ENCODE data around the gene HLF. TPM values are rescaled to one million over a fixed set of nuclear protein-coding genes. Genes with fewer than 3 reads are reported as not detected.

The HLF gene
- total RNA-seq, 5 donors from 2014 or later (not counting 1 experiment from before 2014, with no cell fraction given) = 0.55 to 5.2 (median 2.5) TPM

- peaks cover 0 to 9% of the 10 kb centered on the region in 2 experiments for H3K27me3 ChIP-seq (replicated peaks in 1 of 2; ENCODE audit: control insufficient read depth in 2 of 2, extremely low read depth in 1 of 2, insufficient read depth in 2 of 2, low read length in 1 of 2)
- Mint-ChIP-seq H3K9me3 (no peaks in the 10 kb centered on the region), H3K27ac (no peak overlapping the region), H3K27me3 (peaks cover 18 to 23% of the 10 kb centered on the region in 2 donors), H3K36me3 (no peaks in the 10 kb centered on the region), H3K4me3 (no peak overlapping the region), H3K4me1 (no peaks in the 10 kb centered on the region)
- WGBS (ENCODE audit: insufficient coverage) = no CpG with 5 or more reads among the region's 2 CpGs
- no peaks in the 10 kb centered on the region for H3K9me3 ChIP-seq
- H3K4me1 ChIP-seq (ENCODE audit: control insufficient read depth in 1 of 2, extremely low read depth in 1 of 2, insufficient read depth in 2 of 2, low read length in 2 of 2) = no peaks in the 10 kb centered on the region
- DNase-seq (no peak), ATAC-seq (replicated peaks in 1 of 4) (no peak)
- H3K4me3 ChIP-seq (ENCODE audit: control insufficient read depth in 1 of 2, extremely low read depth in 1 of 2, low read length in 1 of 2) = no peak overlapping the region
- H3K36me3 ChIP-seq (ENCODE audit: control insufficient read depth in 2 of 2, extremely low read depth in 1 of 2, insufficient read depth in 1 of 2, low read length in 1 of 2) = no peaks in the 10 kb centered on the region
- no peak overlapping the region for H3K27ac ChIP-seq (ENCODE audit: low read length)
- ChIA-PET CTCF (no interaction called here), POLR2A (interaction anchor here in 1 of 2 donors (0.6 kb wide), 1 partner anchor 1663 kb away, joined by 3 read pairs; no protein-coding TSS in a partner anchor)
Measured at GRCh38 chr17:55224746-55225145, 40.0 kb upstream of the HLF start.

GRCh38 chr17:55225237-55225636 is 39.5 kb upstream of the HLF start:
- Mint-ChIP-seq H3K27me3 (peaks cover 18 to 27% of the 10 kb centered on the region in 2 donors), H3K4me1 (no peaks in the 10 kb centered on the region), H3K27ac (no peak overlapping the region), H3K4me3 (no peak overlapping the region), H3K9me3 (no peaks in the 10 kb centered on the region), H3K36me3 (no peaks in the 10 kb centered on the region)
- Histone ChIP-seq H3K27me3 (replicated peaks in 1 of 2; ENCODE audit: control insufficient read depth in 2 of 2, extremely low read depth in 1 of 2, insufficient read depth in 2 of 2, low read length in 1 of 2) (peaks cover 0 to 9% of the 10 kb centered on the region in 2 experiments), H3K9me3 (no peaks in the 10 kb centered on the region), H3K36me3 (ENCODE audit: control insufficient read depth in 2 of 2, extremely low read depth in 1 of 2, insufficient read depth in 1 of 2, low read length in 1 of 2) (no peaks in the 10 kb centered on the region), H3K4me3 (ENCODE audit: control insufficient read depth in 1 of 2, extremely low read depth in 1 of 2, low read length in 1 of 2) (no peak overlapping the region), H3K27ac (ENCODE audit: low read length) (no peak overlapping the region), H3K4me1 (ENCODE audit: control insufficient read depth in 1 of 2, extremely low read depth in 1 of 2, insufficient read depth in 2 of 2, low read length in 2 of 2) (no peaks in the 10 kb centered on the region)
- ATAC-seq (replicated peaks in 1 of 4) (no peak), DNase-seq (no peak)
- ChIA-PET CTCF (no interaction called here), POLR2A (interaction anchor here in 1 of 2 donors (0.6 kb wide), 1 partner anchor 1663 kb away, joined by 3 read pairs; no protein-coding TSS in a partner anchor)
- 85% methylated on average over 2 of the region's 5 CpGs for WGBS (ENCODE audit: insufficient coverage)

GRCh38 chr17:55228683-55229192 is 36.0 kb upstream of the HLF start:
- Histone ChIP-seq H3K27me3 (replicated peaks in 1 of 2; ENCODE audit: control insufficient read depth in 2 of 2, extremely low read depth in 1 of 2, insufficient read depth in 2 of 2, low read length in 1 of 2) (peaks cover 0 to 6% of the 10 kb centered on the region in 2 experiments), H3K9me3 (no peaks in the 10 kb centered on the region), H3K4me3 (ENCODE audit: control insufficient read depth in 1 of 2, extremely low read depth in 1 of 2, low read length in 1 of 2) (no peak overlapping the region), H3K27ac (ENCODE audit: low read length) (no peak overlapping the region), H3K4me1 (ENCODE audit: control insufficient read depth in 1 of 2, extremely low read depth in 1 of 2, insufficient read depth in 2 of 2, low read length in 2 of 2) (no peaks in the 10 kb centered on the region), H3K36me3 (ENCODE audit: control insufficient read depth in 2 of 2, extremely low read depth in 1 of 2, insufficient read depth in 1 of 2, low read length in 1 of 2) (no peaks in the 10 kb centered on the region)
- ATAC-seq (replicated peaks in 1 of 4) = no peak
- no peaks in the 10 kb centered on the region for H3K4me1 Mint-ChIP-seq
- DNase-seq = no peak
- H3K27me3 Mint-ChIP-seq = peaks cover 13 to 19% of the 10 kb centered on the region in 2 donors
- H3K27ac Mint-ChIP-seq = no peak overlapping the region
- H3K36me3 Mint-ChIP-seq = no peaks in the 10 kb centered on the region
- H3K9me3 Mint-ChIP-seq = peaks cover 0 to 4% (median 0%) of the 10 kb centered on the region in 3 donors
- 82% methylated on average over 3 of the region's 6 CpGs for WGBS (ENCODE audit: insufficient coverage)
- CTCF ChIA-PET = no interaction called here
- H3K4me3 Mint-ChIP-seq = no peak overlapping the region
- POLR2A ChIA-PET = no interaction called here

- Histone ChIP-seq H3K27ac (ENCODE audit: low read length) (no peak overlapping the region), H3K4me1 (ENCODE audit: control insufficient read depth in 1 of 2, extremely low read depth in 1 of 2, insufficient read depth in 2 of 2, low read length in 2 of 2) (no peaks in the 10 kb centered on the region), H3K4me3 (ENCODE audit: control insufficient read depth in 1 of 2, extremely low read depth in 1 of 2, low read length in 1 of 2) (no peak overlapping the region), H3K9me3 (no peaks in the 10 kb centered on the region), H3K36me3 (ENCODE audit: control insufficient read depth in 2 of 2, extremely low read depth in 1 of 2, insufficient read depth in 1 of 2, low read length in 1 of 2) (no peaks in the 10 kb centered on the region), H3K27me3 (replicated peaks in 1 of 2; ENCODE audit: control insufficient read depth in 2 of 2, extremely low read depth in 1 of 2, insufficient read depth in 2 of 2, low read length in 1 of 2) (peaks cover 0 to 6% of the 10 kb centered on the region in 2 experiments)
- ChIA-PET POLR2A (no interaction called here), CTCF (interaction anchor here in 1 of 2 donors (0.6 kb wide), 1 partner anchor 1595 kb away, joined by 3 read pairs; no protein-coding TSS in a partner anchor)
- Mint-ChIP-seq H3K27ac (no peak overlapping the region), H3K9me3 (peaks cover 0 to 4% (median 0%) of the 10 kb centered on the region in 3 donors), H3K36me3 (no peaks in the 10 kb centered on the region), H3K4me1 (no peaks in the 10 kb centered on the region), H3K27me3 (peaks cover 12 to 19% of the 10 kb centered on the region in 2 donors), H3K4me3 (no peak overlapping the region)
- no CpG with 5 or more reads among the region's 2 CpGs for WGBS (ENCODE audit: insufficient coverage)
- ATAC-seq (replicated peaks in 1 of 4) = no peak
- no peak for DNase-seq
Measured at GRCh38 chr17:55229276-55229675, 35.5 kb upstream of the HLF start.

- H3K4me1 Mint-ChIP-seq = no peaks in the 10 kb centered on the region
- H3K36me3 Mint-ChIP-seq = no peaks in the 10 kb centered on the region
- DNase-seq = no peak
- no peak for ATAC-seq (replicated peaks in 1 of 4)
- ChIA-PET POLR2A (interaction anchor here in 1 of 2 donors (0.7 kb wide), 1 partner anchor 236 kb away, joined by 3 read pairs; no protein-coding TSS in a partner anchor), CTCF (no interaction called here)
- Histone ChIP-seq H3K9me3 (no peaks in the 10 kb centered on the region), H3K36me3 (ENCODE audit: control insufficient read depth in 2 of 2, extremely low read depth in 1 of 2, insufficient read depth in 1 of 2, low read length in 1 of 2) (no peaks in the 10 kb centered on the region), H3K4me1 (ENCODE audit: control insufficient read depth in 1 of 2, extremely low read depth in 1 of 2, insufficient read depth in 2 of 2, low read length in 2 of 2) (no peaks in the 10 kb centered on the region), H3K27me3 (replicated peaks in 1 of 2; ENCODE audit: control insufficient read depth in 2 of 2, extremely low read depth in 1 of 2, insufficient read depth in 2 of 2, low read length in 1 of 2) (peaks cover 0 to 3% of the 10 kb centered on the region in 2 experiments), H3K4me3 (ENCODE audit: control insufficient read depth in 1 of 2, extremely low read depth in 1 of 2, low read length in 1 of 2) (no peak overlapping the region), H3K27ac (ENCODE audit: low read length) (no peak overlapping the region)
- WGBS (ENCODE audit: insufficient coverage) = 91% methylated on average over 1 of the region's 1 CpG
- peaks cover 0 to 4% (median 0%) of the 10 kb centered on the region in 3 donors for H3K9me3 Mint-ChIP-seq
- H3K27me3 Mint-ChIP-seq = peaks cover 3 to 13% of the 10 kb centered on the region in 2 donors
- H3K27ac Mint-ChIP-seq = no peak overlapping the region
- no peak overlapping the region for H3K4me3 Mint-ChIP-seq
Measured at GRCh38 chr17:55230716-55231115, 34.0 kb upstream of the HLF start.

- WGBS (ENCODE audit: insufficient coverage) = no CpG with 5 or more reads among the region's 3 CpGs
- Histone ChIP-seq H3K27me3 (replicated peaks in 1 of 2; ENCODE audit: control insufficient read depth in 2 of 2, extremely low read depth in 1 of 2, insufficient read depth in 2 of 2, low read length in 1 of 2) (no peaks in the 10 kb centered on the region), H3K36me3 (ENCODE audit: control insufficient read depth in 2 of 2, extremely low read depth in 1 of 2, insufficient read depth in 1 of 2, low read length in 1 of 2) (no peaks in the 10 kb centered on the region), H3K9me3 (no peaks in the 10 kb centered on the region), H3K4me1 (ENCODE audit: control insufficient read depth in 1 of 2, extremely low read depth in 1 of 2, insufficient read depth in 2 of 2, low read length in 2 of 2) (peaks cover 11 to 16% of the 10 kb centered on the region in 2 experiments), H3K27ac (ENCODE audit: low read length) (no peak overlapping the region), H3K4me3 (ENCODE audit: control insufficient read depth in 1 of 2, extremely low read depth in 1 of 2, low read length in 1 of 2) (no peak overlapping the region)
- peaks cover 0 to 10% of the 10 kb centered on the region in 2 donors for H3K27me3 Mint-ChIP-seq
- H3K27ac Mint-ChIP-seq = peak overlapping the region in 1 of 2 donors; percentile 30
- H3K9me3 Mint-ChIP-seq = peaks cover 0 to 4% (median 0%) of the 10 kb centered on the region in 3 donors
- H3K4me1 Mint-ChIP-seq = peaks cover 13 to 22% (median 22%) of the 10 kb centered on the region in 3 donors
- H3K4me3 Mint-ChIP-seq = no peak overlapping the region
- DNase-seq = no peak
- CTCF ChIA-PET = no interaction called here
- ATAC-seq (replicated peaks in 1 of 4) = no peak
- no peaks in the 10 kb centered on the region for H3K36me3 Mint-ChIP-seq
- POLR2A ChIA-PET = no interaction called here
Measured at GRCh38 chr17:55233840-55234239, 30.9 kb upstream of the HLF start.
